Measurements from ENCODE around the gene YRDC. TPM values are rescaled to one million over a fixed set of nuclear protein-coding genes. Genes with fewer than 3 reads are reported as not detected.

YRDC gene
- total RNA-seq, 4 donors from 2014 or later, result 10.8 to 19.1 (median 14.3) TPM

DNA sequence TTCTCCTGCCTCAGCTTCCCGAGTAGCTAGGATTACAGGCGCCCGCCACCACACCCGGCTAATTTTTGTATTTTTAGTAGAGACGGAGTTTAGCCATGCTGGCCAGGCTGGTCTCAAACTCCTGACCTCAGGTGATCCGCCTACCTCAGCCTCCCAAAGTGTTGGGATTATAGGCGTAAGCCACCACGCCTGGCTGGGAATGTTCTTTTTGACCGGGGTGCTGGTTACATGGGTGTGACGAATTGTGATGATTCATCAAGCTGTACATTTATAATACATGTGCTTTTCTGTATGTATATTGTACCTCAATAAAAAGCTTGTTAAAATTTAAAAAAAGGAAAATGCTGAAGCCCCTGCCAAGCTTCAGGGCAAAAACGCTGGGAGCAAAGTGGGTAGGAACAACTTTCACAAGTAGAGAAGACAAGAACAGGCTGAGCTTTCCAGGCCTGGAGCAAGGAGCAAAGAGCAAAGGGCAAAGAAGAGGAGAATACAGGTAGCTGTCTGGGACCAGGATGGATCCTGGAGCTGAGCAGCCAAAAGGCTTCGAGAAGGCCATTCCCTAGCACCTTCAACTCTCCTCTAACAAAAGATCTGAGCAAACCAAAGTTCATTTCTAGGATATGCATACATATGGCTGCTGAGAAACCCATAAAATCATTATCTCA, 20.5 kb upstream of the YRDC start:
- H3K9me3 ChIP-seq, result no peaks in the 10 kb centered on the region
- peaks cover 33 to 82% (median 68%) of the 10 kb centered on the region in 4 donors for H3K36me3 ChIP-seq
- H3K27ac ChIP-seq (replicated peaks in 1 of 4), result no peak overlapping the region
- no peak for TF ChIP-seq POLR2A (IDR thresholded peaks at IDR 0.05; ENCODE audit: low read depth)
- TF ChIP-seq POLR2AphosphoS5 (IDR thresholded peaks at IDR 0.05), result no peak
- no peak for TF ChIP-seq EP300 (IDR thresholded peaks at IDR 0.05)
- TF ChIP-seq, protein P1, sequence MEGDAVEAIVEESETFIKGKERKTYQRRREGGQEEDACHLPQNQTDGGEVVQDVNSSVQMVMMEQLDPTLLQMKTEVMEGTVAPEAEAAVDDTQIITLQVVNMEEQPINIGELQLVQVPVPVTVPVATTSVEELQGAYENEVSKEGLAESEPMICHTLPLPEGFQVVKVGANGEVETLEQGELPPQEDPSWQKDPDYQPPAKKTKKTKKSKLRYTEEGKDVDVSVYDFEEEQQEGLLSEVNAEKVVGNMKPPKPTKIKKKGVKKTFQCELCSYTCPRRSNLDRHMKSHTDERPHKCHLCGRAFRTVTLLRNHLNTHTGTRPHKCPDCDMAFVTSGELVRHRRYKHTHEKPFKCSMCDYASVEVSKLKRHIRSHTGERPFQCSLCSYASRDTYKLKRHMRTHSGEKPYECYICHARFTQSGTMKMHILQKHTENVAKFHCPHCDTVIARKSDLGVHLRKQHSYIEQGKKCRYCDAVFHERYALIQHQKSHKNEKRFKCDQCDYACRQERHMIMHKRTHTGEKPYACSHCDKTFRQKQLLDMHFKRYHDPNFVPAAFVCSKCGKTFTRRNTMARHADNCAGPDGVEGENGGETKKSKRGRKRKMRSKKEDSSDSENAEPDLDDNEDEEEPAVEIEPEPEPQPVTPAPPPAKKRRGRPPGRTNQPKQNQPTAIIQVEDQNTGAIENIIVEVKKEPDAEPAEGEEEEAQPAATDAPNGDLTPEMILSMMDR (IDR thresholded peaks at IDR 0.05), result no peak
- no peaks in the 10 kb centered on the region for H3K27me3 ChIP-seq
- WGBS, result 94% methylated on average over 12 of the region's 12 CpGs
- intact Hi-C loops (cut with DNase I), result no loop called here
- no peak for DNase-seq (ENCODE audit: extremely low spot score)
- H3K4me3 ChIP-seq, result no peak overlapping the region
- peaks cover 0 to 4% (median 0%) of the 10 kb centered on the region in 4 donors for H3K4me1 ChIP-seq

DNA sequence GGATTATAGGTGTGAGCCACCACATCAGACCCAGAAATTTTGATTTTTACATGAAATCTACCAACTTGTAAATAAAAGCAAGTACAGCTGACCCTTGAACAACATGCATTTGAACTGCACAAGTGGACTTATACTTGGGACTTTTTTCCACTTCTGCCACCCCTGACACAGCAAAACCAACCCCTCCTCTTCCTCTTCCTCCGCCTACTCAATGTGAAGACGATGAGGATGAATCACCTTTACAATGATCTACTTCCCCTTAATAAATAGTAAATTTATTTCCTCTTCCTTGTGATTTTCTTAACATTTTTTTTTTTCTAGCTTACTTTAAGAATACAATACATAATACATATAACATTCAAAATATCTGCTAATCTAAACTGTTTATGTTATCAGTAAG, 17.5 kb upstream of the YRDC start:
- H3K36me3 ChIP-seq, result peaks cover 35 to 82% (median 69%) of the 10 kb centered on the region in 4 donors
- intact Hi-C loops (cut with DNase I), result no loop called here

GRCh38 chr1:37824001-37824400, 16.0 kb upstream of the YRDC start:
- Histone ChIP-seq H3K27me3 (no peaks in the 10 kb centered on the region), H3K4me3 (no peak overlapping the region), H3K36me3 (peaks cover 24 to 82% (median 70%) of the 10 kb centered on the region in 4 donors), H3K9me3 (no peaks in the 10 kb centered on the region), H3K4me1 (peaks cover 0 to 4% (median 0%) of the 10 kb centered on the region in 4 donors), H3K27ac (replicated peaks in 1 of 4) (no peak overlapping the region)
- intact Hi-C loops (cut with DNase I), result no loop called here
- 91% methylated on average over 2 of the region's 2 CpGs for WGBS
- DNase-seq (ENCODE audit: extremely low spot score), result no peak
- TF ChIP-seq POLR2A (IDR thresholded peaks at IDR 0.05; ENCODE audit: low read depth), result no peak
- TF ChIP-seq, protein P1 (IDR thresholded peaks at IDR 0.05), result no peak
- TF ChIP-seq POLR2AphosphoS5 (IDR thresholded peaks at IDR 0.05), result no peak
- TF ChIP-seq EP300 (IDR thresholded peaks at IDR 0.05), result no peak

More for the DNA sequence above, 17.5 kb upstream of the YRDC start:
- 74% methylated on average over 2 of the region's 2 CpGs for WGBS
- no peak for DNase-seq (ENCODE audit: extremely low spot score)
- H3K4me1 ChIP-seq, result peaks cover 0 to 4% (median 0%) of the 10 kb centered on the region in 4 donors
- no peak for TF ChIP-seq POLR2A (IDR thresholded peaks at IDR 0.05; ENCODE audit: low read depth)
- no peak for TF ChIP-seq POLR2AphosphoS5 (IDR thresholded peaks at IDR 0.05)
- TF ChIP-seq EP300 (IDR thresholded peaks at IDR 0.05), result no peak
- TF ChIP-seq, protein P1 (IDR thresholded peaks at IDR 0.05), result no peak
- no peaks in the 10 kb centered on the region for H3K27me3 ChIP-seq
- H3K9me3 ChIP-seq, result no peaks in the 10 kb centered on the region
- H3K27ac ChIP-seq (replicated peaks in 1 of 4), result no peak overlapping the region
- H3K4me3 ChIP-seq, result no peak overlapping the region

GRCh38 chr1:37822906-37823815, 15.2 kb upstream of the YRDC start:
- no peak for DNase-seq (ENCODE audit: extremely low spot score)
- TF ChIP-seq POLR2A (IDR thresholded peaks at IDR 0.05; ENCODE audit: low read depth), result no peak
- TF ChIP-seq, protein P1 (IDR thresholded peaks at IDR 0.05), result no peak
- no peak for TF ChIP-seq EP300 (IDR thresholded peaks at IDR 0.05)
- TF ChIP-seq POLR2AphosphoS5 (IDR thresholded peaks at IDR 0.05), result no peak
- intact Hi-C loops (cut with DNase I), result no loop called here
- Histone ChIP-seq H3K36me3 (peaks cover 24 to 82% (median 68%) of the 10 kb centered on the region in 4 donors), H3K27ac (replicated peaks in 1 of 4) (no peak overlapping the region), H3K9me3 (no peaks in the 10 kb centered on the region), H3K27me3 (no peaks in the 10 kb centered on the region), H3K4me3 (no peak overlapping the region), H3K4me1 (peaks cover 0 to 4% (median 0%) of the 10 kb centered on the region in 4 donors)
- WGBS, result 83% methylated on average over 9 of the region's 9 CpGs
